H9 (cell line): ENCODE results near the gene TMEM179B. TPM values are rescaled to one million over a fixed set of nuclear protein-coding genes. Genes with fewer than 3 reads are reported as not detected.
"Not testable (repeated sequence)": the region's sequence is repeated elsewhere in the genome, so short reads cannot be mapped to it uniquely, and the experiment has no call there.

Source experiments
- DNase-seq: peaks from one replicate; pipeline ENCODE4 v3.0.0-alpha.2; 2017
- H2AFZ ChIP-seq: one replicate; pipeline ENCODE4 v1.6.1; 2013; ENCODE audit warnings: mild to moderate bottlenecking, low read length, control low read depth, moderate library complexity
- H2AK5ac ChIP-seq: 2 replicates; pipeline ENCODE4 v1.6.1; 2013; ENCODE audit warnings: low read length, control low read depth, mixed read lengths; ENCODE audit not compliant: insufficient read length
- H2BK120ac ChIP-seq: one replicate; pipeline ENCODE4 v1.6.1; 2013; ENCODE audit warnings: low read depth, mild to moderate bottlenecking, low read length, control low read depth, inconsistent platforms; ENCODE audit not compliant: poor library complexity, severe bottlenecking
- H2BK12ac ChIP-seq: 2 replicates; pipeline ENCODE4 v1.6.1; 2013; ENCODE audit warnings: low read length, control low read depth, mixed read lengths, low read depth; ENCODE audit not compliant: insufficient read length
- H2BK15ac ChIP-seq: 2 replicates; pipeline ENCODE4 v1.6.1; 2013; ENCODE audit warnings: low read depth, low read length, control low read depth
- H2BK20ac ChIP-seq: one replicate; pipeline ENCODE4 v1.6.1; 2013; ENCODE audit warnings: low read depth, mild to moderate bottlenecking, low read length, control low read depth, inconsistent platforms; ENCODE audit not compliant: poor library complexity, severe bottlenecking
- H2BK5ac ChIP-seq: 2 replicates; pipeline ENCODE4 v1.6.1; 2013; ENCODE audit warnings: low read length, control low read depth, mixed read lengths; ENCODE audit not compliant: insufficient read length
- H3K14ac ChIP-seq: 2 replicates; pipeline ENCODE4 v1.6.1; 2013; ENCODE audit warnings: low read length, control low read depth; ENCODE audit not compliant: insufficient read depth
- H3K18ac ChIP-seq: 2 replicates; pipeline ENCODE4 v1.6.1; 2013; ENCODE audit warnings: low read depth, mild to moderate bottlenecking, mixed read lengths, low read length, control low read depth; ENCODE audit not compliant: insufficient read length
- H3K23ac ChIP-seq: 2 replicates; pipeline ENCODE4 v1.6.1; 2013; ENCODE audit warnings: low read length, control low read depth, mixed read lengths, low read depth; ENCODE audit not compliant: insufficient read length
- H3K23me2 ChIP-seq: 2 replicates; pipeline ENCODE4 v1.6.1; 2013; ENCODE audit warnings: low read depth, mild to moderate bottlenecking, mixed read lengths, low read length, control low read depth; ENCODE audit not compliant: insufficient read length, poor library complexity, severe bottlenecking
- H3K27ac ChIP-seq: 2 replicates; pipeline ENCODE4 v1.5.1; 2013; ENCODE audit warnings: low read length, control low read depth, mixed read lengths, low read depth; ENCODE audit not compliant: insufficient read length
- H3K27me3 ChIP-seq: 2 replicates; pipeline ENCODE4 v1.6.1; 2013; ENCODE audit warnings: low read length, control low read depth, inconsistent platforms; ENCODE audit not compliant: insufficient read depth
- H3K4ac ChIP-seq: 2 replicates; pipeline ENCODE4 v1.6.1; 2013; ENCODE audit warnings: low read depth, mild to moderate bottlenecking, control low read depth, inconsistent platforms, low read length, moderate library complexity
- H3K4me1 ChIP-seq: 2 replicates; pipeline ENCODE4 v1.6.1; 2013; ENCODE audit warnings: low read length, control low read depth, inconsistent platforms; ENCODE audit not compliant: insufficient read depth
- H3K4me2 ChIP-seq: 2 replicates; pipeline ENCODE4 v1.6.1; 2013; ENCODE audit warnings: low read length, control low read depth, mixed read lengths; ENCODE audit not compliant: insufficient read length, insufficient read depth
- H3K56ac ChIP-seq: 2 replicates; pipeline ENCODE4 v1.6.1; 2013; ENCODE audit warnings: low read depth, mild to moderate bottlenecking, mixed read lengths, low read length, control low read depth; ENCODE audit not compliant: insufficient read length
- H3K79me1 ChIP-seq: 2 replicates; pipeline ENCODE4 v1.6.1; 2013; ENCODE audit warnings: low read depth, mild to moderate bottlenecking, moderate library complexity, low read length, control low read depth, inconsistent platforms; ENCODE audit not compliant: insufficient read depth, poor library complexity, severe bottlenecking
- H3K79me2 ChIP-seq: 2 replicates; pipeline ENCODE4 v1.6.1; 2013; ENCODE audit warnings: low read length, control low read depth, inconsistent platforms; ENCODE audit not compliant: insufficient read depth
- H3K9ac ChIP-seq: 2 replicates; pipeline ENCODE4 v1.6.1; 2013; ENCODE audit warnings: low read length, control low read depth, mixed read lengths; ENCODE audit not compliant: insufficient read length; ENCODE audit errors: extremely low read depth
- H3K9me3 ChIP-seq: one replicate; pipeline ENCODE4 v1.6.1; 2013; ENCODE audit warnings: low read depth, low read length, inconsistent platforms; ENCODE audit not compliant: control insufficient read depth
- H3T11ph ChIP-seq: one replicate; pipeline ENCODE4 v1.6.1; 2013; ENCODE audit warnings: mild to moderate bottlenecking, low read length, control low read depth, inconsistent platforms
- H4K20me1 ChIP-seq: one replicate; pipeline ENCODE4 v1.6.1; 2013; ENCODE audit not compliant: control insufficient read depth, insufficient read length, insufficient read depth
- H4K5ac ChIP-seq: 2 replicates; pipeline ENCODE4 v1.6.1; 2013; ENCODE audit warnings: low read depth, mild to moderate bottlenecking, mixed read lengths, low read length, control low read depth; ENCODE audit not compliant: insufficient read length
- H4K8ac ChIP-seq: replicated peaks from 2 replicates; pipeline ENCODE4 v1.6.1; 2013; ENCODE audit warnings: low read length, control low read depth, mixed read lengths, low read depth; ENCODE audit not compliant: insufficient read length
- H4K91ac ChIP-seq: 2 replicates; pipeline ENCODE4 v1.6.1; 2013; ENCODE audit warnings: low read depth, mild to moderate bottlenecking, moderate library complexity, mixed read lengths, low read length, control low read depth; ENCODE audit not compliant: insufficient read length
- H3K27ac Mint-ChIP-seq, 3 experiments: 2 replicates in 2 of 3; 3 replicates in 1 of 3; pipeline ENCODE4 v1.8.0; 2020 to 2021; ENCODE audit warnings: mixed read lengths in 3 of 3, mild to moderate bottlenecking in 1 of 3, moderate library complexity in 1 of 3
- H3K27me3 Mint-ChIP-seq: 2 replicates; pipeline ENCODE4 v1.8.0; 2021; ENCODE audit warnings: low read depth, mild to moderate bottlenecking, moderate library complexity, mixed read lengths
- H3K36me3 Mint-ChIP-seq, 3 experiments: 2 replicates in 2 of 3; 3 replicates in 1 of 3; pipeline ENCODE4 v1.8.0; 2020 to 2021; ENCODE audit warnings: low read depth in 3 of 3, mixed read lengths in 3 of 3; ENCODE audit not compliant: insufficient read depth in 1 of 3
- H3K4me1 Mint-ChIP-seq, 2 experiments: 2 replicates each; pipeline ENCODE4 v1.8.0; 2020; ENCODE audit warnings: mixed read lengths in 2 of 2
- H3K4me3 Mint-ChIP-seq, 2 experiments: 2 replicates in 1 of 2; 3 replicates in 1 of 2; pipeline ENCODE4 v1.8.0; 2020 to 2021; ENCODE audit warnings: mild to moderate bottlenecking in 2 of 2, mixed read lengths in 2 of 2, moderate library complexity in 1 of 2
- H3K9me3 Mint-ChIP-seq, 2 experiments: 2 replicates in 1 of 2; 3 replicates in 1 of 2; pipeline ENCODE4 v1.8.0; 2020; ENCODE audit warnings: mild to moderate bottlenecking in 2 of 2, mixed read lengths in 2 of 2, moderate library complexity in 1 of 2
- CTCF ChIP-seq: fragments of 200-600 bp; sonication (generic); conservative IDR thresholded peaks from 3 replicates; pipeline ENCODE4 v1.8.0; 2021; ENCODE audit warnings: antibody characterized with exemption, mild to moderate bottlenecking
- WGBS: extraction: QIAGEN DNeasy Blood & Tissue Kit; methylation state at CpG from one replicate; pipeline ENCODE4 v1.1.7; 2013; ENCODE audit warnings: missing lambda C conversion rate, low lambda C conversion rate, mixed read lengths; ENCODE audit not compliant: insufficient read length; ENCODE audit errors: extremely low coverage; 5-methylcytosine and 5-hydroxymethylcytosine counted together
- total RNA-seq: library from RNA; stranded (reverse); gene quantifications from 2 replicates; pipeline ENCODE4 v1.2.1, GENCODE V29; 2021

TMEM179B gene
- total RNA-seq, 1 experiment from 2014 or later = 25.0 TPM

DNA sequence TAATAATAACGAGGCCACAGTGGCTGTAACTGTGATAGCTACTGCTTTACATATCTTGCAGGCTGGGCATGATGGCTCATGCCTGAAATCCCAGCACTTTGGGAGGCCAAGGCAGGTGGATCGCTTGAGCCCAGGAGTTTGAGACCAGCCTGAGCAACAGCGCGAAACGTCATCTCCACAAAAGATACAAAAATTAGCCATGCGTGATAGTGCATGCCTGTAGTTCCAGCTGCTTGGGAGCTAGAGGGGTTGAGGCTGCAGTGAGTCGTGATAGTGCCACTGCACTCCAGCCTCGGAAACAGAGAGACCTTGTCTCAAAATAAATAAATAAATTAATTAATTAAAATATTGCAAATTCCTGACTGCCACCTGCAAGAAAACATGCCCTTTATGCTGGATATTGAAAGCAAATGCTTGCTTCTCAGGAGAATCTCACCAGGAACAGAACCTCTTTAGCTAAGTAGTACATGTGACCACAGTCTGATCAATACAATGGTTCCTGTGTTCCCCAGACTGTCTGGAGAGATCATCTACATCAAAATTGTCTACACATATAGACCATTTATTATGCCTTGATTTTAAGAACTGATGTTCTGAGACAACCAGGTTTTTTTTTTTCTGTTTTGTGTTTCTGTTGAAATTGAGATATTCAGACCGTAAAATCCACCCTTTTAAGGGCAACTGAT lies 39.6 kb upstream of the TMEM179B start:
- Histone ChIP-seq H3K23ac (no peak overlapping the region), H3K27ac (no peak overlapping the region), H3K23me2 (no peaks in the 10 kb centered on the region), H3K14ac (no peak overlapping the region), H3K9me3 (no peaks in the 10 kb centered on the region), H3K79me2 (peaks cover 10% of the 10 kb centered on the region; the same call in 1 of the 2 replicates), H2BK15ac (no peak overlapping the region), H2BK20ac (no peak overlapping the region), H2AK5ac (no peak overlapping the region), H3T11ph (no peak overlapping the region), H4K20me1 (no peaks in the 10 kb centered on the region), H3K79me1 (peaks cover 6% of the 10 kb centered on the region), H3K27me3 (no peaks in the 10 kb centered on the region), H4K8ac (no peak overlapping the region), H2BK5ac (no peak overlapping the region), H2AFZ (no peak overlapping the region), H3K56ac (no peak overlapping the region), H3K18ac (no peak overlapping the region), H3K4ac (no peak overlapping the region), H3K4me2 (no peak overlapping the region), H2BK12ac (no peak overlapping the region), H3K9ac (no peak overlapping the region), H4K5ac (no peak overlapping the region), H4K91ac (no peak overlapping the region), H2BK120ac (no peak overlapping the region), H3K4me1 (no peaks in the 10 kb centered on the region)
- no peak for DNase-seq
- Mint-ChIP-seq H3K4me3 (no peak overlapping the region), H3K36me3 (peaks cover 21 to 32% (median 23%) of the 10 kb centered on the region in 3 experiments), H3K27me3 (no peaks in the 10 kb centered on the region), H3K27ac (peak overlapping the region in 1 of 3 experiments; percentile 16; a peak in 1 of 7 replicates), H3K4me1 (peaks cover 0 to 4% of the 10 kb centered on the region in 2 experiments; a peak in 1 of 4 replicates), H3K9me3 (no peaks in the 10 kb centered on the region)
- no peak for TF ChIP-seq CTCF
- no CpG with 5 or more reads among the region's 9 CpGs for WGBS

- Histone ChIP-seq H3K79me1 (peaks cover 12% of the 10 kb centered on the region), H3K79me2 (peaks cover 17% of the 10 kb centered on the region; the same call in 1 of the 2 replicates)
- not testable (repeated sequence) for H3K27ac ChIP-seq, H3K9me3 ChIP-seq, H3K4me3 Mint-ChIP-seq, H3T11ph ChIP-seq, DNase-seq, H2AK5ac ChIP-seq, H4K8ac ChIP-seq, H3K27me3 Mint-ChIP-seq, H3K27me3 ChIP-seq, H2AFZ ChIP-seq, H2BK5ac ChIP-seq, H2BK15ac ChIP-seq, H4K91ac ChIP-seq, H3K9me3 Mint-ChIP-seq, H2BK20ac ChIP-seq, H3K23me2 ChIP-seq, H3K18ac ChIP-seq, H3K4me2 ChIP-seq, H4K20me1 ChIP-seq, H3K9ac ChIP-seq, H3K4ac ChIP-seq, H3K4me1 ChIP-seq, H3K23ac ChIP-seq, H4K5ac ChIP-seq, H2BK12ac ChIP-seq, H2BK120ac ChIP-seq, H3K14ac ChIP-seq, H3K56ac ChIP-seq
- 0 out of 7 replicates have a peak overlapping the region, but pooled peaks of 1 of the 3 experiments have one; percentile 36 for H3K27ac Mint-ChIP-seq
- H3K4me1 Mint-ChIP-seq = peaks cover 4 to 10% of the 10 kb centered on the region in 2 experiments
- WGBS = no CpG with 5 or more reads among the region's 5 CpGs
- H3K36me3 Mint-ChIP-seq = peaks cover 28 to 42% (median 33%) of the 10 kb centered on the region in 3 experiments
Measured at GRCh38 chr11:62749931-62750330, 37.3 kb upstream of the TMEM179B start.
